Panc1 (cell line): ENCODE measurements around the gene GUCD1. TPM values are rescaled to one million over a fixed set of nuclear protein-coding genes. Genes with fewer than 3 reads are reported as not detected.

Experiments
- ATAC-seq: fragments of 200-7000 bp; cut with Tn5 transposase; 2 replicates; pipeline ENCODE4 v1.9.1; 2020; ENCODE audit warnings: mild to moderate bottlenecking, moderate library complexity
- BruUV-seq: library from RNA; stranded (reverse); fragments of 400-500 nt; replicated peaks from 2 replicates; lab custom pipeline; 2021; lab: Mats Ljungman, UMichigan
- CTCF ChIA-PET: fragments of 300-600 bp; sonication (Branson Sonifier 250); formaldehyde crosslinking; loops from one replicate; lab custom pipeline; 2022; ENCODE audit warnings: antibody characterized with exemption; lab: Charles Lee
- POLR2A ChIA-PET: fragments of 300-600 bp; sonication (Branson Sonifier 250); formaldehyde crosslinking; loops from one replicate; lab custom pipeline; 2022; ENCODE audit warnings: antibody characterized with exemption; lab: Charles Lee
- DNase-seq: peaks from one replicate; pipeline ENCODE4 v3.0.0-alpha.2; 2010; ENCODE audit warnings: low read depth, low spot score
- H3K27ac ChIP-seq: 2 replicates; pipeline ENCODE4 v1.5.1; 2011; ENCODE audit warnings: mild to moderate bottlenecking, low read length, inconsistent platforms
- H3K27me3 ChIP-seq: fragments of 200-500 bp; sonication (Bioruptor generic); 2 replicates; pipeline ENCODE4 v1.6.0; 2014; ENCODE audit warnings: low read length, inconsistent platforms; ENCODE audit not compliant: control insufficient read depth, insufficient read depth
- H3K36me3 ChIP-seq: fragments of 200-500 bp; sonication (Bioruptor generic); 2 replicates; pipeline ENCODE4 v1.5.1; 2014; ENCODE audit warnings: inconsistent platforms, mild to moderate bottlenecking, low read length, moderate library complexity; ENCODE audit not compliant: control insufficient read depth, insufficient read depth
- H3K4me1 ChIP-seq: 2 replicates; pipeline ENCODE4 v1.5.1; 2011; ENCODE audit warnings: inconsistent platforms, mild to moderate bottlenecking, low read length, moderate library complexity; ENCODE audit not compliant: control insufficient read depth, insufficient read depth
- H3K4me3 ChIP-seq, 2 experiments: 2 replicates each; pipeline ENCODE4 v1.5.1; 2011 to 2012; ENCODE audit warnings: low read depth in 2 of 2, low read length in 2 of 2, mild to moderate bottlenecking in 2 of 2, inconsistent platforms in 1 of 2, moderate library complexity in 1 of 2
- H3K9me3 ChIP-seq: fragments of 200-500 bp; sonication (Bioruptor generic); 2 replicates; pipeline ENCODE4 v1.5.1; 2014; ENCODE audit warnings: low read depth, mild to moderate bottlenecking, inconsistent platforms, low read length, moderate library complexity; ENCODE audit not compliant: control insufficient read depth, insufficient read depth
- CTCF ChIP-seq: fragments of 450-650 bp; IDR thresholded peaks from 2 replicates; pipeline ENCODE4 v1.5.1; 2017; ENCODE audit warnings: mild to moderate bottlenecking
- POLR2AphosphoS5 ChIP-seq: IDR thresholded peaks from 2 replicates; pipeline ENCODE4 v1.6.1; 2012; ENCODE audit warnings: mild to moderate bottlenecking, low read depth, low read length, moderate library complexity
- REST ChIP-seq, 2 experiments: IDR thresholded peaks; 2 replicates each; pipeline ENCODE4 v1.6.1; 2011 to 2012; ENCODE audit warnings: low read depth in 2 of 2, control low read depth in 1 of 2, low read length in 1 of 2, mild to moderate bottlenecking in 1 of 2, moderate library complexity in 1 of 2; ENCODE audit not compliant: insufficient read depth in 1 of 2
- SIN3A ChIP-seq: IDR thresholded peaks from 2 replicates; pipeline ENCODE4 v1.6.1; 2012; ENCODE audit warnings: low read depth, mild to moderate bottlenecking, low read length, moderate library complexity, borderline replicate concordance; ENCODE audit not compliant: insufficient read depth
- TCF7L2 ChIP-seq: IDR thresholded peaks from 2 replicates; pipeline ENCODE4 v1.6.1; 2011; ENCODE audit warnings: mild to moderate bottlenecking, low read depth, low read length, inconsistent platforms
- in situ Hi-C: cut with HindIII; loops from 2 replicates; pipeline ENCODE4 v1.10.0; 2016; ENCODE audit warnings: low sequenced_read_pairs, low pct_unique_long_range_greater_than_20kb
- intact Hi-C: fragments of 100-400 bp; cut with micrococcal nuclease; formaldehyde crosslinking; loops from one replicate; pipeline ENCODE4 v1.10.0; 2022; ENCODE audit not compliant: unreplicated experiment
- total RNA-seq: library from RNA; stranded (reverse); gene quantifications from one replicate; pipeline ENCODE4 v1.2.1, GENCODE V29; 2021; ENCODE audit not compliant: unreplicated experiment

Gene GUCD1
- total RNA-seq, 1 experiment from 2014 or later = 97.7 TPM

- intact Hi-C loops = no loop called here
- H3K4me3 ChIP-seq = no peak overlapping the region
- POLR2A ChIA-PET = no interaction called here
- TF ChIP-seq REST (IDR thresholded peaks at IDR 0.05; ENCODE audit: insufficient read depth in 1 of 2, low read depth in 2 of 2, low read length in 1 of 2) = no peak
- peak; percentile 41; the same call in 1 of the 2 replicates for TF ChIP-seq POLR2AphosphoS5
- CTCF ChIA-PET = no interaction called here
- H3K36me3 ChIP-seq = no peaks in the 10 kb centered on the region
- H3K4me1 ChIP-seq = no peaks in the 10 kb centered on the region
- DNase-seq = no peak
- no peaks in the 10 kb centered on the region for H3K9me3 ChIP-seq
- in situ Hi-C loops = no loop called here
- BruUV-seq = no TSS peak
- no peak overlapping the region for H3K27ac ChIP-seq
- no peaks in the 10 kb centered on the region for H3K27me3 ChIP-seq
- ATAC-seq = no peak
Measured at GRCh38 chr22:24578355-24579257, 23.7 kb upstream of the GUCD1 start.

- TF ChIP-seq SIN3A = no peak
- no peak for TF ChIP-seq TCF7L2
- no peak for TF ChIP-seq CTCF
- no peak for TF ChIP-seq REST (IDR thresholded peaks at IDR 0.05; ENCODE audit: insufficient read depth in 1 of 2, low read depth in 2 of 2, low read length in 1 of 2)
- TF ChIP-seq POLR2AphosphoS5 = no peak
- no TSS peak for BruUV-seq
- intact Hi-C loops = no loop called here
- ATAC-seq (no peak), DNase-seq (no peak)
- Histone ChIP-seq H3K36me3 (no peaks in the 10 kb centered on the region), H3K4me1 (no peaks in the 10 kb centered on the region), H3K9me3 (no peaks in the 10 kb centered on the region), H3K27ac (no peak overlapping the region), H3K27me3 (no peaks in the 10 kb centered on the region), H3K4me3 (no peak overlapping the region)
- ChIA-PET CTCF (no interaction called here), POLR2A (interaction anchor here (0.6 kb wide), 1 partner anchor 8 kb away, joined by 7 read pairs; no protein-coding TSS in a partner anchor)
- in situ Hi-C loops = no loop called here
Measured at GRCh38 chr22:24576778-24577177, 21.8 kb upstream of the GUCD1 start.
